ENCODE data around the gene TPP2. TPM values are rescaled to one million over a fixed set of nuclear protein-coding genes. Genes with fewer than 3 reads are reported as not detected.

The TPP2 gene
- total RNA-seq, 2 donors from 2014 or later = 64.2 to 80.6 TPM

DNA sequence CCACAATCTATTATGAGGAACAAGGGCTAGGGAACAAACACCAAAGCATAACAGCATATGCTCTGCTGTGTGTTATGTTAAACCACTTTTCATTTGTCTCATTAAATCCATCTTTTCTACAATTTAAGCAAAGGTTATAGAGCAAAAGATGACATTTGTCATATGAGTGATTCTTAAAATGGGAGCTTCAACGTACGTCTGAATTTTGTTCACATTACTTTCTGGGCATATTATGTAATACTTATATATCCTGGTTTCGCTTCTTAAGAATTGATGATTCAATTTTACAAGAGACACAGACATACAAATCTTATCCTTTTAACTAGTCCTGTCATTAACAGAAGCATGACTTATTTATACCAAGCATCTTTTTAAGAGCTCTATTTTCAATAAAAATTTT, 3.3 kb upstream of the TPP2 start:
- Mint-ChIP-seq H3K4me3 (no peak overlapping the region), H3K4me1 (peaks cover 5% of the 10 kb centered on the region), H3K27me3 (ENCODE audit: insufficient read depth) (no peaks in the 10 kb centered on the region), H3K9me3 (no peaks in the 10 kb centered on the region), H3K27ac (no peak overlapping the region), H3K36me3 (ENCODE audit: low read depth) (no peaks in the 10 kb centered on the region)
- H3K9me3 ChIP-seq (ENCODE audit: control insufficient read depth, low read length) = no peaks in the 10 kb centered on the region
- 89 to 91% methylated on average over 3 of the region's 3 CpGs for WGBS, 2 experiments (ENCODE audit: insufficient coverage in 1 of 2, insufficient read length in 1 of 2)
- H3K27me3 ChIP-seq (ENCODE audit: control insufficient read depth, insufficient read depth, low read length, poor library complexity, severe bottlenecking) = no peaks in the 10 kb centered on the region
- H3K9ac ChIP-seq (ENCODE audit: extremely low read depth, low read length, poor library complexity, severe bottlenecking) = no peak overlapping the region
- no peaks in the 10 kb centered on the region for H3K36me3 ChIP-seq (ENCODE audit: control insufficient read depth, insufficient read depth, low read length)
- DNase-seq = no peak
- TF ChIP-seq, protein P1, sequence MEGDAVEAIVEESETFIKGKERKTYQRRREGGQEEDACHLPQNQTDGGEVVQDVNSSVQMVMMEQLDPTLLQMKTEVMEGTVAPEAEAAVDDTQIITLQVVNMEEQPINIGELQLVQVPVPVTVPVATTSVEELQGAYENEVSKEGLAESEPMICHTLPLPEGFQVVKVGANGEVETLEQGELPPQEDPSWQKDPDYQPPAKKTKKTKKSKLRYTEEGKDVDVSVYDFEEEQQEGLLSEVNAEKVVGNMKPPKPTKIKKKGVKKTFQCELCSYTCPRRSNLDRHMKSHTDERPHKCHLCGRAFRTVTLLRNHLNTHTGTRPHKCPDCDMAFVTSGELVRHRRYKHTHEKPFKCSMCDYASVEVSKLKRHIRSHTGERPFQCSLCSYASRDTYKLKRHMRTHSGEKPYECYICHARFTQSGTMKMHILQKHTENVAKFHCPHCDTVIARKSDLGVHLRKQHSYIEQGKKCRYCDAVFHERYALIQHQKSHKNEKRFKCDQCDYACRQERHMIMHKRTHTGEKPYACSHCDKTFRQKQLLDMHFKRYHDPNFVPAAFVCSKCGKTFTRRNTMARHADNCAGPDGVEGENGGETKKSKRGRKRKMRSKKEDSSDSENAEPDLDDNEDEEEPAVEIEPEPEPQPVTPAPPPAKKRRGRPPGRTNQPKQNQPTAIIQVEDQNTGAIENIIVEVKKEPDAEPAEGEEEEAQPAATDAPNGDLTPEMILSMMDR (conservative IDR thresholded peaks at IDR 0.05) = no peak
- no peak overlapping the region for H3K4me3 ChIP-seq (ENCODE audit: low read length)
- H3K27ac ChIP-seq (ENCODE audit: low read depth, low read length) = no peak overlapping the region
- H3K4me1 ChIP-seq (ENCODE audit: control insufficient read depth, insufficient read depth, low read length) = no peaks in the 10 kb centered on the region

DNA sequence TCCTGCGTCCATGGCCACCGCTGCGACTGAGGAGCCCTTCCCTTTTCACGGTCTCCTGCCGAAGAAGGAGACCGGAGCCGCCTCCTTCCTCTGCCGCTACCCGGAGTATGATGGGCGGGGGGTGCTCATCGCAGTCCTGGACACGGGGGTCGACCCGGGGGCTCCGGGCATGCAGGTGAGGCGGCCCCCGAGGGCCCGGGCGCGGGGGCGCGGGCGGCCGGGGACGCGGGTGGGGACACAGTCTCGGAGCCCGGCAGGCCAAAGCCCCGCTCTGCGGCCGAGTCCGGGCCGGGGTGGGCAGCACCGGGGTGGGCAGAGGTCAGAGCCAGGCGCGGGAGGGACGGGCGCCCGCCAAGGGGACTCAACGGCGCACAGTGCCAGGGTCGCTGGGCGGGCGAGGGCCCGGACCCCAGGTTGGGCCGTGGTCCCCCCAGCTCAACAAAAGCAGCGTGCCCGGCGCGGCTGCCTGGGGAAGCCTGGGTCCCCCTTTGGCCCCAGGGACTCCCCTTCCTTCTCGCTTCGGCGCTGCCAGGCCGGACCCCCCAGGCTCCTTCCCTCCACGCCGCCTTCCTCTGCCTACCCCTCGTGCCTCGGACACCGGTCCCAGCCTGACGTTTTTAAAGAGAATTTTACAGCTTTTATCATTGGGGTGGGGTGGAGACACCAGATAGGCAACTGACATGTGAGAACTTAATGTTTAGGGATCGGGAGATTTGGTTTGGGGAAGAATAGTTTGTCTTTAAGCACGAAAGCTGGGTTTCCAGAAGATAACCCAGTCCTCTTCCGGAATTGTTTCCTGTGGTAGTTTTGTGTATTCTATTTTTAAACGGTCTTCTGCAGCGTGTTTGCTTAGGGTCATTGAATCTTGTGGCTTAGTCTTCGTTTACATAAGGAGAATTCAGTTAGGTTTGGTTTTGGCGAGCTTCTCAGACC, 509 bp downstream of the TPP2 start:
- Histone ChIP-seq H3K9ac (ENCODE audit: extremely low read depth, low read length, poor library complexity, severe bottlenecking) (peak overlapping the region; percentile 54), H3K36me3 (ENCODE audit: control insufficient read depth, insufficient read depth, low read length) (no peaks in the 10 kb centered on the region), H3K27ac (ENCODE audit: low read depth, low read length) (peak overlapping the region; percentile 62), H3K4me1 (ENCODE audit: control insufficient read depth, insufficient read depth, low read length) (no peaks in the 10 kb centered on the region), H3K9me3 (ENCODE audit: control insufficient read depth, low read length) (no peaks in the 10 kb centered on the region), H3K27me3 (ENCODE audit: control insufficient read depth, insufficient read depth, low read length, poor library complexity, severe bottlenecking) (no peaks in the 10 kb centered on the region), H3K4me3 (ENCODE audit: low read length) (peak overlapping the region; percentile 99)
- Mint-ChIP-seq H3K36me3 (ENCODE audit: low read depth) (no peaks in the 10 kb centered on the region), H3K9me3 (no peaks in the 10 kb centered on the region), H3K27ac (peak overlapping the region; percentile 71), H3K4me1 (peaks cover 31% of the 10 kb centered on the region), H3K27me3 (ENCODE audit: insufficient read depth) (no peaks in the 10 kb centered on the region), H3K4me3 (peak overlapping the region; percentile 98)
- WGBS, 2 experiments (ENCODE audit: insufficient coverage in 1 of 2, insufficient read length in 1 of 2) = 0 to 1% methylated on average over 26 to 67 of the region's 67 CpGs
- DNase-seq = peak; percentile 65
- TF ChIP-seq, protein P1 (conservative IDR thresholded peaks at IDR 0.05) = no peak

DNA sequence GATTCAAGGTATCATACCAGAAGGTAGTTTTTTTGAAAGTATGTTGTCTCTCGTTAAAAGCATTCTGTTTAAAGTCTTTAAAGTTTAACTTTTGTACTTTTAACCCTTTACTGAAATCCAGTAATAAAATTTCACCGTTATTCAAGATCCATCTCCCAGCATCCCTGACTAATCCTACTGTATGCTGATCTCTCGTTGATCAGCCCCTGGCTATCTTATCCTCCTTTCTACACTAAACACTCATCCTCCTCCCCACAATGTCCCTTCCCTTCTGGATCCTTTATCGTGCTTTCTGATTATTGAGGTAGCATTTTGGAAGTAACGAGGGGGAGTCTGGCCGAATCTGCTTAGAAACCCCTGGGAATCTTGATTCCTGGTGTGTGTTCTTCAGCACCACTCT, 1.3 kb downstream of the TPP2 start:
- H3K27me3 Mint-ChIP-seq (ENCODE audit: insufficient read depth) = no peaks in the 10 kb centered on the region
- no peaks in the 10 kb centered on the region for H3K9me3 Mint-ChIP-seq
- 0 to 2% methylated on average over 2 to 6 of the region's 6 CpGs for WGBS, 2 experiments (ENCODE audit: insufficient coverage in 1 of 2, insufficient read length in 1 of 2)
- DNase-seq = no peak
- no peaks in the 10 kb centered on the region for H3K27me3 ChIP-seq (ENCODE audit: control insufficient read depth, insufficient read depth, low read length, poor library complexity, severe bottlenecking)
- H3K36me3 Mint-ChIP-seq (ENCODE audit: low read depth) = peaks cover 4% of the 10 kb centered on the region
- H3K4me3 ChIP-seq (ENCODE audit: low read length) = peak overlapping the region; percentile 99
- H3K4me1 Mint-ChIP-seq = peaks cover 36% of the 10 kb centered on the region
- TF ChIP-seq, protein P1 (conservative IDR thresholded peaks at IDR 0.05) = no peak
- peak overlapping the region; percentile 65 for H3K27ac Mint-ChIP-seq
- peak overlapping the region; percentile 98 for H3K4me3 Mint-ChIP-seq
- no peaks in the 10 kb centered on the region for H3K9me3 ChIP-seq (ENCODE audit: control insufficient read depth, low read length)
- H3K36me3 ChIP-seq (ENCODE audit: control insufficient read depth, insufficient read depth, low read length) = peaks cover 6% of the 10 kb centered on the region
- H3K9ac ChIP-seq (ENCODE audit: extremely low read depth, low read length, poor library complexity, severe bottlenecking) = peak overlapping the region; percentile 54
- H3K27ac ChIP-seq (ENCODE audit: low read depth, low read length) = no peak overlapping the region
- H3K4me1 ChIP-seq (ENCODE audit: control insufficient read depth, insufficient read depth, low read length) = no peaks in the 10 kb centered on the region

Data from endodermal cell (in vitro differentiated cells).